H1 (cell line): ENCODE results near the gene JAKMIP3. TPM values are rescaled to one million over a fixed set of nuclear protein-coding genes. Genes with fewer than 3 reads are reported as not detected.

Source experiments
- CTCF ChIA-PET: fragments of 300-600 bp; sonication (Branson Sonifier 250); formaldehyde crosslinking; loops from one replicate; lab custom pipeline; 2021; ENCODE audit not compliant: partially characterized antibody; lab: Charles Lee
- POLR2A ChIA-PET: fragments of 300-600 bp; sonication (Branson Sonifier 250); formaldehyde crosslinking; loops from one replicate; lab custom pipeline; 2021; ENCODE audit warnings: inconsistent platforms; ENCODE audit not compliant: partially characterized antibody; lab: Charles Lee
- DNase-seq, 2 experiments: peaks; one replicate each; pipeline versions ENCODE4 v3.0.0 to v3.0.0-alpha.2; 2010 to 2022; ENCODE audit warnings: low spot score in 2 of 2, low read depth in 1 of 2, mixed read lengths in 1 of 2
- FAIRE-seq: peaks from 2 replicates; lab custom pipeline; 2011; peaks lifted over from hg19 to GRCh38; lab: Jason Lieb, UNC
- H2AFZ ChIP-seq: 2 replicates; pipeline ENCODE4 v1.8.1; 2012; ENCODE audit warnings: low read length, inconsistent platforms
- H2AK5ac ChIP-seq: 2 replicates; pipeline ENCODE4 v1.6.1; 2013; ENCODE audit warnings: low read depth, low read length
- H2BK120ac ChIP-seq: replicated peaks from 2 replicates; pipeline ENCODE3; 2013; ENCODE audit warnings: low read depth, low read length, inconsistent platforms
- H2BK12ac ChIP-seq: 2 replicates; pipeline ENCODE4 v1.6.1; 2013; ENCODE audit warnings: low read depth, low read length
- H2BK15ac ChIP-seq: 2 replicates; pipeline ENCODE4 v1.6.1; 2013; ENCODE audit warnings: low read length
- H2BK20ac ChIP-seq: 2 replicates; pipeline ENCODE4 v1.6.1; 2013; ENCODE audit warnings: low read length
- H2BK5ac ChIP-seq: 2 replicates; pipeline ENCODE4 v1.6.1; 2013; ENCODE audit warnings: low read depth, low read length
- H3K14ac ChIP-seq: 2 replicates; pipeline ENCODE4 v1.6.1; 2013; ENCODE audit warnings: inconsistent platforms; ENCODE audit not compliant: insufficient read length
- H3K18ac ChIP-seq: 2 replicates; pipeline ENCODE4 v1.6.1; 2013; ENCODE audit warnings: low read length; ENCODE audit errors: extremely low read depth
- H3K23ac ChIP-seq: 2 replicates; pipeline ENCODE4 v1.6.1; 2013; ENCODE audit warnings: inconsistent platforms; ENCODE audit not compliant: insufficient read length
- H3K23me2 ChIP-seq: 2 replicates; pipeline ENCODE4 v1.6.1; 2013; ENCODE audit warnings: low read depth, low read length
- H3K27ac ChIP-seq: 2 replicates; pipeline ENCODE4 v1.6.1; 2011; ENCODE audit warnings: low read depth, low read length, inconsistent platforms
- H3K27me3 ChIP-seq, 4 experiments: replicated peaks in 1 of 4; 1 replicate in 1 of 4; 2 replicates in 3 of 4; pipeline versions ENCODE4 v1.6.1 to v1.8.1; 2011 to 2013; ENCODE audit warnings: low read length in 3 of 4, mild to moderate bottlenecking in 3 of 4, inconsistent platforms in 2 of 4, mixed read lengths in 2 of 4, moderate library complexity in 1 of 4; ENCODE audit not compliant: control insufficient read depth in 3 of 4, insufficient read depth in 3 of 4; ENCODE audit errors: extremely low read depth in 1 of 4
- H3K36me3 ChIP-seq, 4 experiments: 2 replicates each; pipeline versions ENCODE4 v1.6.1 to v1.8.1; 2011 to 2013; ENCODE audit warnings: mild to moderate bottlenecking in 4 of 4, low read length in 3 of 4, moderate library complexity in 2 of 4, control low read depth in 1 of 4, inconsistent platforms in 1 of 4; ENCODE audit not compliant: insufficient read depth in 4 of 4, control insufficient read depth in 2 of 4
- H3K4ac ChIP-seq: replicated peaks from 2 replicates; pipeline ENCODE3; 2013; ENCODE audit warnings: low read length, low read depth, mixed read lengths, inconsistent platforms; ENCODE audit not compliant: insufficient read length
- H3K4me1 ChIP-seq, 4 experiments: replicated peaks in 1 of 4; 1 replicate in 1 of 4; 2 replicates in 3 of 4; pipeline versions ENCODE4 v1.6.1 to v1.8.1; 2011 to 2013; ENCODE audit warnings: low read length in 3 of 4, inconsistent platforms in 2 of 4, mixed read lengths in 1 of 4; ENCODE audit not compliant: insufficient read depth in 4 of 4, control insufficient read depth in 3 of 4
- H3K4me2 ChIP-seq, 2 experiments: 2 replicates each; pipeline versions ENCODE4 v1.6.1 to v1.8.1; 2011 to 2013; ENCODE audit warnings: low read depth in 2 of 2, low read length in 2 of 2, control low read depth in 1 of 2, inconsistent platforms in 1 of 2, mild to moderate bottlenecking in 1 of 2; ENCODE audit not compliant: insufficient read depth in 1 of 2
- H3K4me3 ChIP-seq, 4 experiments: fragments of 200-600, 300-600 bp in 1 of 4; sonication (generic), shearing (Covaris generic), sonication (Bioruptor Twin) in 1 of 4; 2 replicates each; pipeline versions ENCODE4 v1.5.1 to v1.8.1; 2011 to 2016; ENCODE audit warnings: low read length in 4 of 4, low read depth in 3 of 4, control low read depth in 2 of 4, inconsistent platforms in 2 of 4, mild to moderate bottlenecking in 2 of 4, mixed read lengths in 1 of 4, moderate library complexity in 1 of 4; ENCODE audit not compliant: insufficient read depth in 2 of 4; ENCODE audit errors: extremely low read depth in 1 of 4
- H3K56ac ChIP-seq: replicated peaks from 2 replicates; pipeline ENCODE3; 2013; ENCODE audit warnings: low read depth, mild to moderate bottlenecking, mixed read lengths, low read length, inconsistent platforms; ENCODE audit not compliant: insufficient read length
- H3K79me1 ChIP-seq: 2 replicates; pipeline ENCODE4 v1.6.1; 2013; ENCODE audit warnings: low read depth, low read length, control low read depth
- H3K79me2 ChIP-seq, 2 experiments: 2 replicates each; pipeline versions ENCODE4 v1.6.1 to v1.8.1; 2012 to 2013; ENCODE audit warnings: low read length in 2 of 2, mild to moderate bottlenecking in 2 of 2, inconsistent platforms in 1 of 2; ENCODE audit not compliant: insufficient read depth in 2 of 2, control insufficient read depth in 1 of 2
- H3K9ac ChIP-seq, 4 experiments: replicated peaks in 1 of 4; 1 replicate in 1 of 4; 2 replicates in 3 of 4; pipeline versions ENCODE4 v1.6.1 to v1.8.1; 2011 to 2013; ENCODE audit warnings: low read depth in 3 of 4, low read length in 3 of 4, control low read depth in 2 of 4, mild to moderate bottlenecking in 2 of 4, moderate library complexity in 2 of 4, inconsistent platforms in 1 of 4; ENCODE audit errors: extremely low read depth in 1 of 4
- H3K9me3 ChIP-seq, 2 experiments: 2 replicates each; pipeline versions ENCODE4 v1.6.1 to v1.8.1; 2012 to 2013; ENCODE audit warnings: mild to moderate bottlenecking in 2 of 2, moderate library complexity in 2 of 2, control low read depth in 1 of 2, inconsistent platforms in 1 of 2, low read depth in 1 of 2, low read length in 1 of 2, mixed read lengths in 1 of 2; ENCODE audit not compliant: insufficient read depth in 2 of 2
- H4K20me1 ChIP-seq, 2 experiments: replicated peaks in 1 of 2; 2 replicates each; pipeline versions ENCODE3 to v1.8.1; 2011 to 2013; ENCODE audit warnings: inconsistent platforms in 2 of 2, low read length in 2 of 2, mild to moderate bottlenecking in 1 of 2; ENCODE audit not compliant: insufficient read depth in 2 of 2, control insufficient read depth in 1 of 2
- H4K5ac ChIP-seq: 2 replicates; pipeline ENCODE4 v1.6.1; 2013; ENCODE audit warnings: low read length, low read depth, mixed read lengths, inconsistent platforms; ENCODE audit not compliant: insufficient read length
- H4K8ac ChIP-seq: 2 replicates; pipeline ENCODE4 v1.8.0; 2013; ENCODE audit warnings: mild to moderate bottlenecking, moderate library complexity, low read length, inconsistent platforms; ENCODE audit not compliant: insufficient read depth; ENCODE audit errors: extremely low read depth
- H4K91ac ChIP-seq: replicated peaks from 2 replicates; pipeline ENCODE3; 2013; ENCODE audit warnings: low read length, mixed read lengths, inconsistent platforms; ENCODE audit not compliant: insufficient read length
- CTCF ChIP-seq, 3 experiments: IDR thresholded peaks; 1 replicate in 2 of 3; 2 replicates in 1 of 3; pipeline versions ENCODE4 v1.5.1 to v1.6.1; 2011; ENCODE audit warnings: low read length in 3 of 3, mild to moderate bottlenecking in 3 of 3, inconsistent platforms in 2 of 3, low read depth in 1 of 3, moderate library complexity in 1 of 3; ENCODE audit not compliant: insufficient read depth in 1 of 3; ENCODE audit errors: control extremely low read depth in 1 of 3
- EP300 ChIP-seq, 2 experiments: IDR thresholded peaks; 1 replicate in 1 of 2; 2 replicates in 1 of 2; pipeline ENCODE4 v1.6.1; 2011 to 2012; ENCODE audit warnings: low read depth in 2 of 2, low read length in 2 of 2, mild to moderate bottlenecking in 2 of 2, borderline replicate concordance in 1 of 2, inconsistent platforms in 1 of 2, moderate library complexity in 1 of 2
- GABPA ChIP-seq: IDR thresholded peaks from 2 replicates; pipeline ENCODE4 v1.6.1; 2011; ENCODE audit warnings: mild to moderate bottlenecking, low read length, moderate library complexity, borderline replicate concordance; ENCODE audit not compliant: insufficient read depth
- HDAC6 ChIP-seq: IDR thresholded peaks from one replicate; pipeline ENCODE4 v1.7.1; 2012; ENCODE audit warnings: low read depth, mild to moderate bottlenecking, inconsistent platforms, low read length, moderate library complexity
- NRF1 ChIP-seq: IDR thresholded peaks from 2 replicates; pipeline ENCODE4 v1.6.1; 2011; ENCODE audit warnings: mild to moderate bottlenecking, low read depth, low read length, improper control_type of control experiment
- SIX5 ChIP-seq: IDR thresholded peaks from 2 replicates; pipeline ENCODE4 v1.6.1; 2011; ENCODE audit warnings: mild to moderate bottlenecking, low read depth, low read length
- SP1 ChIP-seq: IDR thresholded peaks from 2 replicates; pipeline ENCODE4 v1.6.1; 2011; ENCODE audit warnings: low read depth, low read length
- SP4 ChIP-seq: IDR thresholded peaks from 2 replicates; pipeline ENCODE4 v1.6.1; 2012; ENCODE audit warnings: low read length, inconsistent platforms
- TAF7 ChIP-seq: optimal IDR thresholded peaks from 2 replicates; pipeline ENCODE3; 2011; ENCODE audit warnings: low read depth, mild to moderate bottlenecking, inconsistent platforms, low read length, moderate library complexity, borderline replicate concordance
- TBP ChIP-seq: IDR thresholded peaks from 2 replicates; pipeline ENCODE4 v1.6.1; 2011; ENCODE audit warnings: low read depth, low read length, improper control_type of control experiment
- WGBS, 2 experiments: shearing (Covaris generic) in 1 of 2; methylation state at CpG; one replicate each; pipeline versions ENCODE4 v1.1.6 to v1.1.7; 2013 to 2015; ENCODE audit warnings: low lambda C conversion rate in 2 of 2, mixed read lengths in 2 of 2, inconsistent platforms in 1 of 2, low coverage in 1 of 2, missing lambda C conversion rate in 1 of 2; ENCODE audit not compliant: insufficient replicate concordance in 2 of 2, insufficient coverage in 1 of 2, insufficient read length in 1 of 2; ENCODE audit errors: extremely low coverage in 1 of 2, missing lambda C conversion rate in 1 of 2; 5-methylcytosine and 5-hydroxymethylcytosine counted together
- polyA plus RNA-seq, 7 experiments: library from polyadenylated mRNA; depleted of rRNA in 3 of 7; stranded (reverse) in 5 of 7; unstranded in 2 of 7; fragments of >200 nt in 5 of 7; fragments of 200-250 nt in 2 of 7; gene quantifications; 1 replicate in 5 of 7; 2 replicates in 1 of 7; 4 replicates in 1 of 7; pipeline versions ENCODE4 v1.2.1 to v1.2.3, GENCODE V29; 2011 to 2013; ENCODE audit warnings: missing spikeins in 2 of 7, mixed read lengths in 2 of 7
- total RNA-seq: library from RNA; stranded (reverse); fragmentation: NEBNext Ultra II Directional; extraction: Animal tissue kit (Norgen Biotek cat#: 25700); gene quantifications from 2 replicates; pipeline ENCODE4 v1.2.1, GENCODE V29; 2021

Gene JAKMIP3
- total and polyA plus RNA-seq, 2 of the 8 experiments (the other 6 are each of a cell fraction or from before 2014, with no cell fraction given), result 0.83 to 0.91 TPM

DNA sequence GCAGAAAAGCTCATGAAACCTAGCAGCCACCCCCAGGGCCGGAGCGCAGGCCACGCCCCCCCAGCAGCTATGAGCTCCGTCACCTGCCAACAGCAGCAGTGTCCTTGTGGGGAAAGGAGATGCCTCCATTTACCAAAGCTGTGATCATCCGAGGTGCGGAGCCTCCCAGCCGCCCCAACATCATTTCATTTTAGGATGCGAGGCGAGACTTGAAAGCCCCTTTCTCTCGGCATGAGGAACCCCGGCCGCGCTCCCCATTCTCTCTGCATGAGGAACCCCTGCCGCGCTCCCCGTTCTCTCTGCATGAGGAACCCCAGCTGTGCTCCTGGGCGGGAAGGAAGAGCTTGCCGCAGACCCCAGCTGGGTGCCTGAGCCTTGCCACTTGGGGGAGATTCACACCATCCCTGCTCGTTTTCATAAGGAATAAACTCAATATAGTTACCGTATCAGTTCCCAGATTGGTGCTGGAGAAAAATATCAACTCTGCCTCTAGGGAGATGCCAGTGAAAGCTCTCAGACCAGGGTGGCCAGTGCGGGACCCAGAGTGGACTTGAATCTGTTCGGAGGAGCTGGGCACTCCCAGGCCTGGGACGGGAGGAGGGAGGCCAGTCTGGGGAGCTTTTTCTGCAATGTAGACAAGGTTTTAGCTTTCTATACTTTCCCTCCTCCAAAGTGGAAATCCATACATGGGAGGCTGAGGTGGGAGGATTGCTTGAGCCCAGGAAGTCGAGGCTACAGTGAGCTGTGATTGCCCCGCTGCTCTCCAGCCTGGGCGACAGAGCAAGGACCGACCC is 35.0 kb downstream of the JAKMIP3 start:
- FAIRE-seq (no peak), DNase-seq (peak in 1 of 2 experiments; percentile 34)
- Histone ChIP-seq H3K9me3 (no peaks in the 10 kb centered on the region), H4K20me1 (peaks cover 0 to 1% of the 10 kb centered on the region in 2 experiments), H3K18ac (no peak overlapping the region), H2BK15ac (no peak overlapping the region), H3K27ac (no peak overlapping the region), H3K27me3 (no peaks in the 10 kb centered on the region), H3K23me2 (no peaks in the 10 kb centered on the region), H3K79me1 (no peaks in the 10 kb centered on the region; the same call in 1 of the 2 replicates), H2BK120ac (no peak overlapping the region), H3K36me3 (no peaks in the 10 kb centered on the region), H3K79me2 (no peaks in the 10 kb centered on the region), H3K4me1 (no peaks in the 10 kb centered on the region; a peak in 1 of 7 replicates), H2AK5ac (no peak overlapping the region), H3K4me3 (no peak overlapping the region), H2BK5ac (no peak overlapping the region), H4K8ac (no peak overlapping the region), H3K14ac (no peak overlapping the region), H3K23ac (no peak overlapping the region), H3K56ac (no peak overlapping the region), H3K4me2 (no peak overlapping the region), H3K9ac (no peak overlapping the region), H2BK12ac (no peak overlapping the region), H4K91ac (no peak overlapping the region), H3K4ac (no peak overlapping the region), H2AFZ (no peak overlapping the region), H4K5ac (no peak overlapping the region), H2BK20ac (no peak overlapping the region)
- 87% methylated on average over 27 of the region's 27 CpGs; no CpG with 5 or more reads in 1 of the 2 experiments for WGBS, 2 experiments
- CTCF ChIA-PET, result interaction anchor here (0.8 to 4.1 kb wide), 13 partner anchors 9 to 206 kb away, joined by 3 to 19 read pairs (median 4); no protein-coding TSS in a partner anchor
- POLR2A ChIA-PET, result interaction anchor here (0.7 kb wide), 1 partner anchor 20 kb away, joined by 4 read pairs; no protein-coding TSS in a partner anchor
- no peak for TF ChIP-seq SP1
- TF ChIP-seq CTCF (IDR thresholded peaks at IDR 0.05; ENCODE audit: control extremely low read depth in 1 of 3, insufficient read depth in 1 of 3, low read depth in 1 of 3, low read length in 3 of 3), result no peak
- TF ChIP-seq SIX5, result no peak
- no peak for TF ChIP-seq TAF7
- TF ChIP-seq EP300 (IDR thresholded peaks at IDR 0.05; ENCODE audit: borderline replicate concordance in 1 of 2, low read depth in 2 of 2, low read length in 2 of 2), result no peak
- TF ChIP-seq TBP, result no peak
- TF ChIP-seq GABPA, result no peak
- TF ChIP-seq SP4, result no peak
- TF ChIP-seq NRF1, result no peak
- TF ChIP-seq HDAC6, result no peak
